ENCODE data around the gene PDF. TPM values are rescaled to one million over a fixed set of nuclear protein-coding genes. Genes with fewer than 3 reads are reported as not detected.

The PDF gene
- total and polyA plus RNA-seq, 2 of the 13 experiments (the other 11 are each of a cell fraction or from before 2014, with no cell fraction given), result 12.4 to 48.8 TPM

GRCh38 chr16:69339289-69340094 lies 9.1 kb upstream of the PDF start, which contains the start of the genes COG8 and NIP7 (continued):
- no peak for TF ChIP-seq ZNF224 (CRISPR knock-in tag; IDR thresholded peaks at IDR 0.05)
- TF ChIP-seq ETV6 (CRISPR knock-in tag; conservative IDR thresholded peaks at IDR 0.05), result peak; percentile 92
- TF ChIP-seq JUN (CRISPR knock-in tag; IDR thresholded peaks at IDR 0.05), result no peak; the same call in 1 of the 2 replicates
- peak; percentile 84 for TF ChIP-seq ZNF800 (CRISPR knock-in tag; IDR thresholded peaks at IDR 0.05)
- TF ChIP-seq ZNF878 (CRISPR knock-in tag; IDR thresholded peaks at IDR 0.05), result peak; percentile 90
- peak; percentile 13; the same call in 1 of the 2 replicates for TF ChIP-seq MIER2 (CRISPR knock-in tag; IDR thresholded peaks at IDR 0.05)
- TF ChIP-seq TCF7L2 (IDR thresholded peaks at IDR 0.05; ENCODE audit: low read depth, low read length), result no peak
- peak; percentile 98 for TF ChIP-seq KAT8 (CRISPR knock-in tag; IDR thresholded peaks at IDR 0.05)
- no peak for TF ChIP-seq BCLAF1 (IDR thresholded peaks at IDR 0.05)
- TF ChIP-seq ZNF615 (CRISPR knock-in tag; IDR thresholded peaks at IDR 0.05; ENCODE audit: borderline replicate concordance), result peak; percentile 68; the same call in 1 of the 2 replicates
- no peak for TF ChIP-seq ZNF7 (CRISPR knock-in tag; IDR thresholded peaks at IDR 0.05)
- TF ChIP-seq DMAP1 (CRISPR knock-in tag; IDR thresholded peaks at IDR 0.05), result peak; percentile 99
- no peak for TF ChIP-seq ZMYM3 (CRISPR knock-in tag; IDR thresholded peaks at IDR 0.05)
- TF ChIP-seq ZNF670 (CRISPR knock-in tag; IDR thresholded peaks at IDR 0.05; ENCODE audit: borderline replicate concordance), result peak; percentile 85
- TF ChIP-seq SIN3B (IDR thresholded peaks at IDR 0.05; ENCODE audit: low read length), result peak; percentile 87
- no peak for TF ChIP-seq CBX2 (IDR thresholded peaks at IDR 0.05; ENCODE audit: low read depth, low read length)
- no peak for TF ChIP-seq CBX2 (CRISPR knock-in tag; IDR thresholded peaks at IDR 0.05; ENCODE audit: low read depth)
- no peak for TF ChIP-seq RNF219 (CRISPR knock-in tag; IDR thresholded peaks at IDR 0.05)
- no peak; the same call in none of the 2 replicates for TF ChIP-seq MXD3 (CRISPR knock-in tag; IDR thresholded peaks at IDR 0.05)
- no peak; the same call in 1 of the 2 replicates for TF ChIP-seq POGK (CRISPR knock-in tag; conservative IDR thresholded peaks at IDR 0.05)
- peak; percentile 89; the same call in 1 of the 2 replicates for TF ChIP-seq ZNF136 (CRISPR knock-in tag; IDR thresholded peaks at IDR 0.05; ENCODE audit: low read depth)
